ENCODE measurements around the gene CCDC27.

- no peak for TF ChIP-seq POLR2A (IDR thresholded peaks at IDR 0.05; ENCODE audit: control extremely low read depth in 1 of 2, low read depth in 2 of 2, low read length in 2 of 2)
- TF ChIP-seq MAX (IDR thresholded peaks at IDR 0.05), result no peak
- TF ChIP-seq SRF (IDR thresholded peaks at IDR 0.05; ENCODE audit: low read depth, low read length), result no peak
- no peak for TF ChIP-seq GTF2F1 (IDR thresholded peaks at IDR 0.05; ENCODE audit: borderline replicate concordance, low read depth, low read length)
- no peak for TF ChIP-seq CTCF (IDR thresholded peaks at IDR 0.05; ENCODE audit: control extremely low read depth in 1 of 3, insufficient read depth in 1 of 3, low read depth in 1 of 3, low read length in 3 of 3)
- TF ChIP-seq JUND (IDR thresholded peaks at IDR 0.05; ENCODE audit: low read length), result no peak
Measured at GRCh38 chr1:3759796-3760195, 7.5 kb downstream of the CCDC27 start.

All from H1 (cell line).